ENCODE results near the gene EXOSC7. TPM values are rescaled to one million over a fixed set of nuclear protein-coding genes. Genes with fewer than 3 reads are reported as not detected.

The EXOSC7 gene
- total RNA-seq, 6 experiments from 2014 or later = 41.0 to 54.1 (median 47.9) TPM

DNA sequence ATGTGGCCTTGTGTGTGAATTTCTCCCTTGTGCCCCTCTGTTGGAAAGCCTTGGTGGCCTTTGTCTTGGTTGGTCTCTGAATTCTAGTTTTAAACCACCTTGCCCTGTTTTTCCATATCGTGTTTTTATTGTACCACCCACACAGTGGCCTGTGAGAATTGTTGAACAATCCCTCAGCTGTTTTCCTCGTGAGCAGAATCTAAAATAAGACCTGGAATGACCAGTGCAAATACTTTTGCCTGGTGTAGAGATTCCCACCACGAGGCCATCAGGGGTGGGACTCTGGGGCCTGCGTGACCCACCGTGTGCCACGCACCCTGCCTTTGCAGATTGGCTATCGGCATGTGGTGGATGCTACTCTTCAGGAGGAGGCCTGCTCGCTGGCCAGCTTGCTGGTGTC is 31.0 kb downstream of the EXOSC7 start:
- H3K4me1 Mint-ChIP-seq (ENCODE audit: low read depth) = peaks cover 50% of the 10 kb centered on the region
- no peak overlapping the region for H3K4me3 Mint-ChIP-seq
- DNase-seq = no peak
- peaks cover 2% of the 10 kb centered on the region; the same call in 1 of the 2 replicates for H3K27me3 Mint-ChIP-seq (ENCODE audit: insufficient read depth)
- H3K36me3 Mint-ChIP-seq (ENCODE audit: low read depth) = peaks cover 46% of the 10 kb centered on the region
- TF ChIP-seq, protein P1, sequence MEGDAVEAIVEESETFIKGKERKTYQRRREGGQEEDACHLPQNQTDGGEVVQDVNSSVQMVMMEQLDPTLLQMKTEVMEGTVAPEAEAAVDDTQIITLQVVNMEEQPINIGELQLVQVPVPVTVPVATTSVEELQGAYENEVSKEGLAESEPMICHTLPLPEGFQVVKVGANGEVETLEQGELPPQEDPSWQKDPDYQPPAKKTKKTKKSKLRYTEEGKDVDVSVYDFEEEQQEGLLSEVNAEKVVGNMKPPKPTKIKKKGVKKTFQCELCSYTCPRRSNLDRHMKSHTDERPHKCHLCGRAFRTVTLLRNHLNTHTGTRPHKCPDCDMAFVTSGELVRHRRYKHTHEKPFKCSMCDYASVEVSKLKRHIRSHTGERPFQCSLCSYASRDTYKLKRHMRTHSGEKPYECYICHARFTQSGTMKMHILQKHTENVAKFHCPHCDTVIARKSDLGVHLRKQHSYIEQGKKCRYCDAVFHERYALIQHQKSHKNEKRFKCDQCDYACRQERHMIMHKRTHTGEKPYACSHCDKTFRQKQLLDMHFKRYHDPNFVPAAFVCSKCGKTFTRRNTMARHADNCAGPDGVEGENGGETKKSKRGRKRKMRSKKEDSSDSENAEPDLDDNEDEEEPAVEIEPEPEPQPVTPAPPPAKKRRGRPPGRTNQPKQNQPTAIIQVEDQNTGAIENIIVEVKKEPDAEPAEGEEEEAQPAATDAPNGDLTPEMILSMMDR (IDR thresholded peaks at IDR 0.05) = no peak
- H3K9me3 Mint-ChIP-seq = no peaks in the 10 kb centered on the region; the same call in 1 of the 2 replicates
- no peak overlapping the region for H3K27ac Mint-ChIP-seq

DNA sequence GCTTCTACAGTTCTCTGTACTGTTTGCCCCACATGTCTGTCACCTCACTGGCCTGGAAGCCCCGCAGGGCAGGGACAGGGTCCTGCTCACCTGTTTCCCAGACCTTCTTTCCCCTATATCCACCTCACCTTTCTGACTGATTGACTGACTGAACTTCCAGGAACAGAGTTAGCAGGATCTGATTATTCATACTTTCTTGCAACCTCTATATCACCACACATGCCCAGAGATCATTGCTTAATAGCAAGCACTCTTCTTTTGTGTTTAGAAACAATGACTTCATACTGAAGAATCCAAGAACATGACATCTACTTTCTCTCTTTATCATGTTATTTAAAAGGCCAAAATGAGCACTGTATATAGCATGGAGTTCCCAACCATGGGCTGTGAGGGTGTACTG is 32.1 kb downstream of the EXOSC7 start:
- DNase-seq = peak; percentile 67

DNA sequence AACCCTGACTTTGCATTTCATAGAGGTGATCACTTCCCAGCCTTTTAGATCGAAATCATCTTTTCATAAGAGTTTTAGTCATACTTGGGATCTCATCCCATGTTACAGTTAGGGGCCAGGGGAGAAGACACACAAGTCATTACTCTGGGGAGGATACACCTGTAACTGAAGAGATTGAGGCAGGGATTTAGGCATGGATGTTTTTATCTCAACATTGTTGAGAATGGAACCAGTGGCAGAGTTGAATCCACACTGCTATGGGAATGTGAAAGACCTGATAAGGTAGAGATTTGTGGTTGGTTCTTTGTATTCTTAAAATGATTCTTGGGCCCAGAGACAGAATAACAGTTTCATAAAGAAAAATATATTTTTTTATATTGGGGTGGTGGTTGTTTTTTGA is 33.8 kb downstream of the EXOSC7 start:
- Mint-ChIP-seq H3K36me3 (ENCODE audit: low read depth) (peaks cover 45% of the 10 kb centered on the region), H3K27ac (peak overlapping the region; percentile 25; the same call in 1 of the 2 replicates), H3K4me1 (ENCODE audit: low read depth) (peaks cover 65% of the 10 kb centered on the region), H3K27me3 (ENCODE audit: insufficient read depth) (peaks cover 2% of the 10 kb centered on the region; the same call in 1 of the 2 replicates), H3K9me3 (no peaks in the 10 kb centered on the region; the same call in 1 of the 2 replicates), H3K4me3 (no peak overlapping the region)
- TF ChIP-seq, protein P1 (IDR thresholded peaks at IDR 0.05) = no peak
- no peak for DNase-seq

More for the DNA sequence above, 32.1 kb downstream of the EXOSC7 start:
- Mint-ChIP-seq H3K4me1 (ENCODE audit: low read depth) (peaks cover 60% of the 10 kb centered on the region), H3K9me3 (no peaks in the 10 kb centered on the region; the same call in 1 of the 2 replicates), H3K27me3 (ENCODE audit: insufficient read depth) (peaks cover 2% of the 10 kb centered on the region; the same call in 1 of the 2 replicates), H3K27ac (peak overlapping the region; percentile 54), H3K4me3 (no peak overlapping the region), H3K36me3 (ENCODE audit: low read depth) (peaks cover 54% of the 10 kb centered on the region)
- TF ChIP-seq, protein P1 (IDR thresholded peaks at IDR 0.05) = no peak

DNA sequence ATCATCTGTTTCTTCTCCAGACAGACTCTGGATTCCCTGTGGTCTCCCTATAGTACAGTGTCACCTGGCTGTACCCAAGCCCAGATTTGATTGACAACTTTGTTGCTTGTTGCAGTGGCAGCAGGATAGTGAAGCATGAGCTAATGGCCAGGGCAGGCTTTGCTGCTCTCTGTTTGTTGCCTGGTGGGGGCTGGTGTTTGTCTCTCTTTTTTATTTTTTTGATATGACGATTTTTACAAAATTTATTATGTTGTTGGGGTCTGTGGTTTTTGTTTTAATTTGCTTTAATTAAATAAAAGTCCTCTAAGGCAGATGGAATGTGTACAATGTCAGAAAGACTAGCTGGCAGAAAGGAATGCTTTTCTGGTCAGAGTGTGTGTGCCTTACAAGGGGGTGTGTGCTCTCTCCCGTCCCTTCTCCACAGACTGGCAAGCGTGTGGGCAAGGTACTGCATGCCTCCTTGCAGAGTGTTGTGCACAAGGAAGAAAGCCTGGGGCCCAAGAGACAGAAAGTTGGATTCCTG is 34.8 kb downstream of the EXOSC7 start:
- Mint-ChIP-seq H3K9me3 (no peaks in the 10 kb centered on the region), H3K27ac (peak overlapping the region; percentile 93), H3K4me1 (ENCODE audit: low read depth) (peaks cover 66% of the 10 kb centered on the region), H3K4me3 (peak overlapping the region; percentile 75), H3K27me3 (ENCODE audit: insufficient read depth) (peaks cover 2% of the 10 kb centered on the region; the same call in 1 of the 2 replicates), H3K36me3 (ENCODE audit: low read depth) (peaks cover 41% of the 10 kb centered on the region)
- peak; percentile 92 for DNase-seq
- TF ChIP-seq, protein P1 (IDR thresholded peaks at IDR 0.05) = peak; percentile 13; the same call in 1 of the 2 replicates

DNA sequence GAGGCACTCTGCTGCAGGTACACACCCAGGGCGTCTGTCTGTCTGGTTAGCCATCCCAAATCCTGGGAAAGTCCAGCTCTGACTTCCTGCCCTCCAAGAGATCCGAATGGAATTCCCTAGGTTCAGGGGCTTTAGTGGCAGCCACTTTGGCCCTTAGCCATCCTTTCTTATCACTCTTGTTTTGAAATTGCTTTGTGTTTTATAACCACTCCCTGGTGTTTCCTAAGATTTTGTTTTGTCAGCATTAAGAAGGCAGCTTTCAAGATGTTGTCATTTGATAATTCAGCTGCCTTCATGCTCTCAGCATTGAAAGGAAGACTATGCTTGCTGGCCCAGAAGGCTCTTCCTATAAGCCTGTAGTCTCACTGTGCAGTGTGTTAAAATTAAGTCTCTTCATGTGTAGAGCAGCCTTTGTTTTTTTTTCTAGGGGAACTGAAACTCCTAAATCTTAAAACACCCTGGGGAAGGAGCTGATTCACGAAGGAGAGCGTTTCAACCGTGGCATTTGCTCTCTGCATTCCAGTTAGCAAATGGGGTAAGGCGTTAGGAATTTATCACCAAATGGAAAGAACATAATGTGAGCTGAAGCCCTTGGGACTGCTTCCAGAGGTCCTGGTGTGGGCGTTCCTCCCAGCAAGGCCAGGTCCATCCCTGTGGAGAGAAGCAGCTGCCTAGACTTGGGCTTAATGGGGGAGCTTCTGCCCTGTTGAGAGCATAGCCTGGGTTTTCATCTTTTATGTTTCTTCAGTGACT is 35.9 kb downstream of the EXOSC7 start:
- H3K4me1 Mint-ChIP-seq (ENCODE audit: low read depth) = peaks cover 74% of the 10 kb centered on the region
- peak; percentile 87 for DNase-seq
- peak overlapping the region; percentile 75 for H3K4me3 Mint-ChIP-seq
- H3K27me3 Mint-ChIP-seq (ENCODE audit: insufficient read depth) = peaks cover 1% of the 10 kb centered on the region; the same call in 1 of the 2 replicates
- no peaks in the 10 kb centered on the region for H3K9me3 Mint-ChIP-seq
- peak overlapping the region; percentile 93 for H3K27ac Mint-ChIP-seq
- peaks cover 39% of the 10 kb centered on the region for H3K36me3 Mint-ChIP-seq (ENCODE audit: low read depth)
- TF ChIP-seq, protein P1 (IDR thresholded peaks at IDR 0.05) = no peak
